ENCODE results near the gene TP53INP2. TPM values are rescaled to one million over a fixed set of nuclear protein-coding genes. Genes with fewer than 3 reads are reported as not detected.
"Not testable (repeated sequence)": the region's sequence is repeated elsewhere in the genome, so short reads cannot be mapped to it uniquely, and the experiment has no call there.

Gene TP53INP2
- total RNA-seq (30.5 and 36.4 TPM in 2 replicates), polyA plus RNA-seq (14.5 and 18.3 TPM in 2 replicates), polyA minus RNA-seq (17.9 and 21.4 TPM in 2 replicates), Bru-seq, nascent RNA (percentile 65 among the genes with signal in this experiment), BruChase-seq, experiment 1, labeled RNA remaining after a 6-hour chase (percentile 95 among the genes with signal in this experiment), BruChase-seq, experiment 2, labeled RNA remaining after a 2-hour chase (percentile 85 among the genes with signal in this experiment)
- 12.5 and 13.4 TPM in 2 replicates for polyA plus RNA-seq (2011; cell fraction: cytosol; rRNA removed)
- 29.6 and 30.9 TPM in 2 replicates for polyA plus RNA-seq (2011; cell fraction: nucleus; rRNA removed)
- 25.5 and 33.0 TPM in 2 replicates for polyA plus RNA-seq (2012)
- 1.6 TPM for polyA minus RNA-seq (2011; cell fraction: cytosol; rRNA and poly(A)+ RNA removed)
- polyA minus RNA-seq (2011; cell fraction: nucleus; rRNA and poly(A)+ RNA removed): 11.5 and 14.0 TPM in 2 replicates
- long read RNA-seq, full-length matches to known transcripts: 6 of 39 reads
- long read RNA-seq, partial matches to known transcripts: 31 of 39 reads
- long read RNA-seq, other reads (novel, unspliced or antisense): 2 of 39 reads

GRCh38 chr20:34704177-34705007 is at the start of gene TP53INP2:
TP53INP2 (plus strand) TSS chr20:34704344; CDS start chr20:34708740, 4,396 bp downstream.
- Histone ChIP-seq H3K9ac (replicated peaks; ENCODE audit: extremely low read depth, insufficient read depth, low read length) (peak within 1 kb of the TSS; percentile 97), H3K9me1 (replicated peaks; ENCODE audit: control insufficient read depth, extremely low read depth, insufficient read depth, low read length) (no peaks in the 10 kb centered on the region), H3K4me2 (ENCODE audit: insufficient read depth, low read length) (peak within 1 kb of the TSS; percentile 82), H3K4me1 (ENCODE audit: control insufficient read depth, extremely low read depth, insufficient read depth, low read length) (peaks cover 14% of the 10 kb centered on the region), H3K27me3 (ENCODE audit: control insufficient read depth in 2 of 2, insufficient read depth in 2 of 2, low read length in 2 of 2) (no peaks in the 10 kb centered on the region), H3K36me3 (ENCODE audit: control insufficient read depth in 2 of 2, extremely low read depth in 1 of 2, insufficient read depth in 2 of 2, low read length in 2 of 2) (no peaks in the 10 kb centered on the region), H4K20me1 (replicated peaks; ENCODE audit: control insufficient read depth, extremely low read depth, insufficient read depth, low read length) (no peaks in the 10 kb centered on the region), H3K4me3 (replicated peaks in 1 of 3; ENCODE audit: insufficient read depth in 1 of 3, low read depth in 1 of 3, low read length in 3 of 3) (peak within 1 kb of the TSS; percentile 50 to 79 (median 75)), H3K9me3 (replicated peaks; ENCODE audit: control insufficient read depth, insufficient read depth, low read length) (no peaks in the 10 kb centered on the region), H2AFZ (ENCODE audit: low read depth, low read length) (peak within 1 kb of the TSS; percentile 95), H3K27ac (ENCODE audit: insufficient read depth, low read depth, low read length) (peak within 1 kb of the TSS; percentile 88), H3K79me2 (ENCODE audit: control insufficient read depth, insufficient read depth, low read length) (no peaks in the 10 kb centered on the region)
- DNase-seq (ENCODE audit: low read depth, low spot score) (peak; percentile 81), FAIRE-seq (peak; percentile 83)
- intact Hi-C loops (cut with micrococcal nuclease): loop anchor here (1.0 kb wide), 2 partner anchors 27 to 392 kb away; partner anchors contain the start of gene PIGU
- ChIA-PET CTCF (interaction anchor here (1.0 to 2.3 kb wide), 7 partner anchors 9 to 392 kb away, joined by 3 to 13 read pairs (median 7); partner anchors contain the start of genes MAP1LC3A and PIGU), POLR2A (interaction anchor here (1.0 to 1.8 kb wide), 4 partner anchors 15 to 146 kb away, joined by 4 to 7 read pairs (median 5); partner anchors contain the start of gene MAP1LC3A)
- no TSS peak for BruUV-seq (replicated peaks)
- dilution Hi-C loops (cut with MboI; ENCODE audit: extremely low pct_ligation_motif_present, low sequenced_read_pairs): no loop called here
- TF ChIP-seq POLR2A (IDR thresholded peaks at IDR 0.05; ENCODE audit: low read depth, low read length): peak; percentile 81
- no peak for TF ChIP-seq JUN (IDR thresholded peaks at IDR 0.05; ENCODE audit: borderline replicate concordance, insufficient read depth, insufficient read length, low read depth)
- TF ChIP-seq EZH2 (IDR thresholded peaks at IDR 0.05; ENCODE audit: borderline replicate concordance, low read depth, low read length, severe bottlenecking): no peak
- peak; percentile 81 for TF ChIP-seq POLR2AphosphoS5 (IDR thresholded peaks at IDR 0.05; ENCODE audit: insufficient read depth, low read depth, low read length)

DNA sequence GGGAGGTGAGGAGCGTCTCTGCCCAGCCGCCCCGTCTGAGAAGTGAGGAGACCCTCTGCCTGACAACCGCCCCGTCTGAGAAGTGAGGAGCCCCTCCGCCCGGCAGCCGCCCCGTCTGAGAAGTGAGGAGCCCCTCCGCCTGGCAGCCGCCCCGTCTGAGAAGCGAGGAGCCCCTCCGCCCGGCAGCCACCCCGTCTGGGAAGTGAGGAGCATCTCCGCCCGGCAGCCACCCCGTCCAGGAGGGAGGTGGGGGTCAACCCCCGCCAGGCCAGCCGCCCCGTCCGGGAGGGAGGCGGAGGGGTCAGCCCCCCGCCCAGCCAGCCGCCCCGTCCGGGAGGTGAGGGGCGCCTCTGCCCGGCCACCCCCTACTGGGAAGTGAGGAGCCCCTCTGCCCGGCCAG is 45.5 kb upstream of the TP53INP2 start:
- DNase-seq (ENCODE audit: low read depth, low spot score); H3K9me3 ChIP-seq (replicated peaks; ENCODE audit: control insufficient read depth, insufficient read depth, low read length); dilution Hi-C loops (cut with MboI; ENCODE audit: extremely low pct_ligation_motif_present, low sequenced_read_pairs); H3K9me1 ChIP-seq (replicated peaks; ENCODE audit: control insufficient read depth, extremely low read depth, insufficient read depth, low read length); H3K27ac ChIP-seq (ENCODE audit: insufficient read depth, low read depth, low read length); H2AFZ ChIP-seq (ENCODE audit: low read depth, low read length); FAIRE-seq; POLR2A ChIA-PET; CTCF ChIA-PET; H3K27me3 ChIP-seq (ENCODE audit: control insufficient read depth in 2 of 2, insufficient read depth in 2 of 2, low read length in 2 of 2); H3K36me3 ChIP-seq (ENCODE audit: control insufficient read depth in 2 of 2, extremely low read depth in 1 of 2, insufficient read depth in 2 of 2, low read length in 2 of 2); H3K9ac ChIP-seq (replicated peaks; ENCODE audit: extremely low read depth, insufficient read depth, low read length); H3K4me3 ChIP-seq (replicated peaks in 1 of 3; ENCODE audit: insufficient read depth in 1 of 3, low read depth in 1 of 3, low read length in 3 of 3); H3K4me1 ChIP-seq (ENCODE audit: control insufficient read depth, extremely low read depth, insufficient read depth, low read length); BruUV-seq (replicated peaks); H4K20me1 ChIP-seq (replicated peaks; ENCODE audit: control insufficient read depth, extremely low read depth, insufficient read depth, low read length); H3K79me2 ChIP-seq (ENCODE audit: control insufficient read depth, insufficient read depth, low read length); H3K4me2 ChIP-seq (ENCODE audit: insufficient read depth, low read length): not testable (repeated sequence)
- intact Hi-C loops (cut with micrococcal nuclease): loop anchor here (10.0 kb wide), 1 partner anchor 1716 kb away; no protein-coding TSS in a partner anchor

- H3K4me3 ChIP-seq (replicated peaks in 1 of 3; ENCODE audit: insufficient read depth in 1 of 3, low read depth in 1 of 3, low read length in 3 of 3); H3K9me1 ChIP-seq (replicated peaks; ENCODE audit: control insufficient read depth, extremely low read depth, insufficient read depth, low read length); H3K4me2 ChIP-seq (ENCODE audit: insufficient read depth, low read length); H3K27ac ChIP-seq (ENCODE audit: insufficient read depth, low read depth, low read length); H3K4me1 ChIP-seq (ENCODE audit: control insufficient read depth, extremely low read depth, insufficient read depth, low read length); H3K9ac ChIP-seq (replicated peaks; ENCODE audit: extremely low read depth, insufficient read depth, low read length); H2AFZ ChIP-seq (ENCODE audit: low read depth, low read length); H3K36me3 ChIP-seq (ENCODE audit: control insufficient read depth in 2 of 2, extremely low read depth in 1 of 2, insufficient read depth in 2 of 2, low read length in 2 of 2); FAIRE-seq; H3K9me3 ChIP-seq (replicated peaks; ENCODE audit: control insufficient read depth, insufficient read depth, low read length); dilution Hi-C loops (cut with MboI; ENCODE audit: extremely low pct_ligation_motif_present, low sequenced_read_pairs); H3K79me2 ChIP-seq (ENCODE audit: control insufficient read depth, insufficient read depth, low read length); H4K20me1 ChIP-seq (replicated peaks; ENCODE audit: control insufficient read depth, extremely low read depth, insufficient read depth, low read length); DNase-seq (ENCODE audit: low read depth, low spot score); BruUV-seq (replicated peaks); intact Hi-C loops (cut with micrococcal nuclease); CTCF ChIA-PET; POLR2A ChIA-PET; H3K27me3 ChIP-seq (ENCODE audit: control insufficient read depth in 2 of 2, insufficient read depth in 2 of 2, low read length in 2 of 2): not testable (repeated sequence)
Measured at GRCh38 chr20:34661811-34662210, 42.3 kb upstream of the TP53INP2 start.
